CD14-positive monocyte (primary cell): ENCODE results near the gene RNF126. TPM values are rescaled to one million over a fixed set of nuclear protein-coding genes. Genes with fewer than 3 reads are reported as not detected.

Experiments
- DNase-seq, 3 donors: peaks; one replicate each; pipeline ENCODE4 v3.0.0-alpha.2; 2011 to 2022
- H2AFZ ChIP-seq: 2 replicates; pipeline ENCODE4 v1.6.0; 2012; ENCODE audit warnings: mild to moderate bottlenecking, low read depth, low read length, inconsistent platforms; ENCODE audit not compliant: insufficient read depth, poor library complexity, severe bottlenecking
- H3K27ac ChIP-seq, 2 donors: 1 replicate in 1 of 2; 2 replicates in 1 of 2; pipeline ENCODE4 v1.5.1; 2012 to 2013; ENCODE audit warnings: low read length in 2 of 2, control low read depth in 1 of 2, inconsistent platforms in 1 of 2, low read depth in 1 of 2, mild to moderate bottlenecking in 1 of 2
- H3K27me3 ChIP-seq, 2 donors: one replicate each; pipeline versions ENCODE4 v1.6.0 to v1.6.1; 2011 to 2013; ENCODE audit warnings: low read length in 2 of 2; ENCODE audit not compliant: control insufficient read depth in 2 of 2, insufficient read depth in 2 of 2
- H3K36me3 ChIP-seq, 2 donors: replicated peaks in 1 of 2; 1 replicate in 1 of 2; 2 replicates in 1 of 2; pipeline versions ENCODE4 v1.5.1 to v1.6.1; 2012 to 2013; ENCODE audit warnings: low read length in 2 of 2, control low read depth in 1 of 2, inconsistent platforms in 1 of 2, mild to moderate bottlenecking in 1 of 2; ENCODE audit not compliant: insufficient read depth in 2 of 2, control insufficient read depth in 1 of 2
- H3K4me1 ChIP-seq, 2 donors: 1 replicate in 1 of 2; 2 replicates in 1 of 2; pipeline versions ENCODE4 v1.5.1 to v1.6.1; 2012 to 2013; ENCODE audit warnings: low read length in 2 of 2, control low read depth in 1 of 2, inconsistent platforms in 1 of 2, mild to moderate bottlenecking in 1 of 2, moderate library complexity in 1 of 2; ENCODE audit not compliant: insufficient read depth in 2 of 2, control insufficient read depth in 1 of 2
- H3K4me2 ChIP-seq: replicated peaks from 2 replicates; pipeline ENCODE3; 2012; ENCODE audit warnings: low read length, moderate library complexity, mild to moderate bottlenecking; ENCODE audit not compliant: poor library complexity, severe bottlenecking; ENCODE audit errors: extremely low read depth
- H3K4me3 ChIP-seq, 3 experiments: fragments of 200-600 bp in 1 of 3; sonication (generic) in 1 of 3; replicated peaks in 1 of 3; 1 replicate in 2 of 3; 2 replicates in 1 of 3; pipeline ENCODE4 v1.5.1; 2011 to 2013; ENCODE audit warnings: low read length in 3 of 3, mild to moderate bottlenecking in 3 of 3, control low read depth in 2 of 3, low read depth in 2 of 3, inconsistent platforms in 1 of 3, moderate library complexity in 1 of 3
- H3K79me2 ChIP-seq: 2 replicates; pipeline ENCODE4 v1.6.0; 2012; ENCODE audit warnings: mild to moderate bottlenecking, control low read depth, inconsistent platforms, low read length, moderate library complexity; ENCODE audit not compliant: insufficient read depth
- H3K9ac ChIP-seq: 2 replicates; pipeline ENCODE4 v1.6.0; 2017; ENCODE audit warnings: low read length, mild to moderate bottlenecking; ENCODE audit not compliant: insufficient read depth, poor library complexity, severe bottlenecking
- H3K9me3 ChIP-seq, 2 donors: replicated peaks in 1 of 2; 1 replicate in 1 of 2; 2 replicates in 1 of 2; pipeline versions ENCODE4 v1.5.1 to v1.6.1; 2012 to 2013; ENCODE audit warnings: low read length in 2 of 2, control low read depth in 1 of 2; ENCODE audit not compliant: control insufficient read depth in 1 of 2, insufficient read depth in 1 of 2
- H4K20me1 ChIP-seq: 2 replicates; pipeline ENCODE4 v1.6.0; 2012; ENCODE audit warnings: mild to moderate bottlenecking, low read length, control low read depth, moderate library complexity; ENCODE audit not compliant: insufficient read depth
- H3K27ac Mint-ChIP-seq, 7 donors: one replicate each; pipeline ENCODE4 v1.8.0; 2020; ENCODE audit warnings: mild to moderate bottlenecking in 7 of 7, mixed read lengths in 7 of 7, moderate library complexity in 6 of 7, inconsistent platforms in 2 of 7
- H3K27me3 Mint-ChIP-seq, 3 donors: one replicate each; pipeline ENCODE4 v1.8.0; 2021 to 2022; ENCODE audit warnings: low read depth in 3 of 3, mild to moderate bottlenecking in 3 of 3, mixed read lengths in 3 of 3, moderate library complexity in 3 of 3, inconsistent platforms in 1 of 3
- H3K36me3 Mint-ChIP-seq, 2 donors: one replicate each; pipeline ENCODE4 v1.8.0; 2020; ENCODE audit warnings: mixed read lengths in 2 of 2, inconsistent platforms in 1 of 2, mild to moderate bottlenecking in 1 of 2
- H3K4me1 Mint-ChIP-seq: one replicate; pipeline ENCODE4 v1.8.0; 2020; ENCODE audit warnings: mild to moderate bottlenecking, mixed read lengths
- H3K4me3 Mint-ChIP-seq, 2 donors: one replicate each; pipeline ENCODE4 v1.8.0; 2020; ENCODE audit warnings: mild to moderate bottlenecking in 2 of 2, mixed read lengths in 2 of 2, moderate library complexity in 1 of 2
- H3K9me3 Mint-ChIP-seq, 7 donors: one replicate each; pipeline ENCODE4 v1.8.0; 2020 to 2022; ENCODE audit warnings: mixed read lengths in 7 of 7, mild to moderate bottlenecking in 6 of 7, moderate library complexity in 6 of 7, inconsistent platforms in 2 of 7
- CTCF ChIP-seq: fragments of 200-600 bp; IDR thresholded peaks from one replicate; pipeline ENCODE4 v1.8.0; 2022; ENCODE audit warnings: antibody characterized with exemption, mild to moderate bottlenecking
- WGBS: methylation state at CpG from one replicate; pipeline ENCODE4 v1.1.5; 2013; ENCODE audit warnings: missing lambda C conversion rate; ENCODE audit not compliant: insufficient coverage; 5-methylcytosine and 5-hydroxymethylcytosine counted together
- intact Hi-C, 2 donors: fragments of 100-400 bp; cut with micrococcal nuclease; formaldehyde crosslinking; loops; one replicate each; pipeline versions ENCODE4 v1.15.0 to v1.15.1; 2023
- polyA plus RNA-seq, 3 donors: library from polyadenylated mRNA; depleted of rRNA in 1 of 3; unstranded in 2 of 3; stranded (reverse) in 1 of 3; fragments of 300-500 nt in 2 of 3; fragments of >200 nt in 1 of 3; fragmentation: Illumina TruSeq in 2 of 3; gene quantifications; 1 replicate in 2 of 3; 2 replicates in 1 of 3; pipeline ENCODE4 v1.2.3, GENCODE V29; 2012 to 2021

The RNF126 gene
- polyA plus RNA-seq, 3 donors: 29.1 to 51.6 (median 31.6) TPM

DNA sequence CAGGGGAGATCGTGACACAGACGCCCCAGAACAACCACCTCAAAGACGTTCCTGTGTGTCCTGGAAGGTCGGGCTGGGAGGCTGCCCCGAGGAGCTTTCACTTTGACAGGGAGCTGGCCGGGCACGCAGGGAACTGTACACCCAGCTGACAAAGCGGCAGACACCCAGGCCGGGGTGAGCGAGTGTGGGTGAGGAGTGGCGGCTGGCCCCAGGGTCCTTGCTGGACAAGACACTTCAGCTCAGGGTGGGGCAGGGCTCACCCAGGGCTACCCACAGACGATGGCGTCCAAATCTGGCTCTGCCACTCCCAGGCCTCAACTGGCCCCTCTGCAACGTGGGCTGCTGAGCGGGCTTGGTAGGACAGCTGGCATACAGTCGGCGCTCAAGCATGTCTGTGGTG, 21.3 kb downstream of the RNF126 start:
- intact Hi-C loops: no loop called here
- Mint-ChIP-seq H3K4me1 (peaks cover 6% of the 10 kb centered on the region), H3K9me3 (peaks cover 0 to 9% (median 4%) of the 10 kb centered on the region in 7 donors), H3K36me3 (peaks cover 9 to 20% of the 10 kb centered on the region in 2 donors), H3K4me3 (no peak overlapping the region), H3K27ac (no peak overlapping the region), H3K27me3 (peaks cover 22 to 33% (median 25%) of the 10 kb centered on the region in 3 donors)
- Histone ChIP-seq H3K79me2 (no peaks in the 10 kb centered on the region), H2AFZ (no peak overlapping the region), H3K36me3 (peaks cover 16 to 18% of the 10 kb centered on the region in 2 donors), H3K27me3 (peaks cover 0 to 18% of the 10 kb centered on the region in 2 donors), H3K9ac (no peak overlapping the region), H3K4me1 (peaks cover 7 to 16% of the 10 kb centered on the region in 2 donors), H3K9me3 (no peaks in the 10 kb centered on the region), H3K4me2 (no peak overlapping the region), H4K20me1 (peaks cover 24% of the 10 kb centered on the region), H3K4me3 (no peak overlapping the region), H3K27ac (no peak overlapping the region)
- 92% methylated on average over 15 of the region's 17 CpGs for WGBS
- no peak for DNase-seq
- TF ChIP-seq CTCF: no peak

DNA sequence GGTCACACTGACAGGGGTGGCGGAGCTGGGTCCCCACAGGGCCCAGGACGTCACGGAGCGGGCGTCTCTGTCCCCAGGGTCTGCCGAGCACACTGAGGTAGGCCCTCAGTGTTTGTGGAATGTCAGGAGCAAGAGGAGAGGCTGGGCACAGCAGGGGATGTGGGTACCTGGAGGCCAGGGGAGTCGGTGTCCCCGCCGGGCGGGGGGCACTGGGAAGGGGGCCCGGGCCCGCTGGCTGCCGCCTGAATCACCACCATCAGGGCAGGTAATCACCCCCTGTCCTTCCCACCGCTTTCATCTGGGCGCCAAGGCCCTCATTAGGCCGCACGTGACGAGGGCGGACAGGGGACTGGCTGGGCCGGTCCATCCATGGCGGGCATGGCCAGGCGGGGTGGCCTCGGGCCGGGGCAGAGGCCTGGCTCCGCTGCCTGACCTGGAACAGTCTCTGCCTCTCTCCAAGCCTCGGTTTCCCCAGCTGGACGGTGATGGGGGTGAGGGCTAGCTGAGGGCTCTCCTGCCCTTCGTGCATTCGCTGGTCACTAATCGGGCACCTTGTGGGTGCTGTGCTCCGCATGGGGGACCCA, 22.3 kb downstream of the RNF126 start:
- Mint-ChIP-seq H3K9me3 (peaks cover 0 to 9% (median 4%) of the 10 kb centered on the region in 7 donors), H3K27me3 (peaks cover 22 to 33% (median 25%) of the 10 kb centered on the region in 3 donors), H3K4me3 (peak overlapping the region in 1 of 2 donors; percentile 60), H3K36me3 (peaks cover 4 to 12% of the 10 kb centered on the region in 2 donors), H3K27ac (peak overlapping the region in 1 of 7 donors; percentile 55), H3K4me1 (peaks cover 6% of the 10 kb centered on the region)
- H3K4me2 ChIP-seq: no peak overlapping the region
- TF ChIP-seq CTCF: no peak
- H3K9me3 ChIP-seq: no peaks in the 10 kb centered on the region
- no peak for DNase-seq
- WGBS: 89% methylated on average over 24 of the region's 31 CpGs
- H4K20me1 ChIP-seq: peaks cover 14% of the 10 kb centered on the region
- H3K9ac ChIP-seq: no peak overlapping the region
- H3K27me3 ChIP-seq: peaks cover 0 to 18% of the 10 kb centered on the region in 2 donors
- no peak overlapping the region for H3K4me3 ChIP-seq
- no peak overlapping the region for H2AFZ ChIP-seq
- peaks cover 7 to 16% of the 10 kb centered on the region in 2 donors for H3K4me1 ChIP-seq
- no peaks in the 10 kb centered on the region for H3K79me2 ChIP-seq
- H3K36me3 ChIP-seq: peaks cover 8% of the 10 kb centered on the region in 2 donors
- no peak overlapping the region for H3K27ac ChIP-seq
- intact Hi-C loops: no loop called here
